ENCODE data around the gene VPS13A.
"Not testable (repeated sequence)": the region's sequence is repeated elsewhere in the genome, so short reads cannot be mapped to it uniquely, and the experiment has no call there.

Gene VPS13A

DNA sequence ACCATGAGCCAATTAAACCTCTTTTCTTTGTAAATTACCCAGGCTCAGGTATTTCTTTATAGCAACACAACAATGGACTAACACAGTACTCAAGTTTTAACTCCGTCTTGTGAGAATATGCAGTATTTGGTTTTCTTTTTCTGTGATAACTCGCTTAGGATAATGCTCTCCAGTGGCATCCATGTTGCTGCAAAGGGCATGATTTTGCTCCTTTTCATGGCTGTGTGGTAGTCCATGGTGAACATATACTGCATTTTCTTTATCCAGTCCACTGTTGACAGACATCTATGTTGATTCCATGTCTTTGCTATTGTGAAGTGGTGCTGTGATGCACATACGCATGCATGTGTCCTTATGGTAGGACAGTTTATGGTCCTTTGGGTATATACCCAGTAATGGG, 10.9 kb downstream of the VPS13A start:
- no peak for DNase-seq

DNA sequence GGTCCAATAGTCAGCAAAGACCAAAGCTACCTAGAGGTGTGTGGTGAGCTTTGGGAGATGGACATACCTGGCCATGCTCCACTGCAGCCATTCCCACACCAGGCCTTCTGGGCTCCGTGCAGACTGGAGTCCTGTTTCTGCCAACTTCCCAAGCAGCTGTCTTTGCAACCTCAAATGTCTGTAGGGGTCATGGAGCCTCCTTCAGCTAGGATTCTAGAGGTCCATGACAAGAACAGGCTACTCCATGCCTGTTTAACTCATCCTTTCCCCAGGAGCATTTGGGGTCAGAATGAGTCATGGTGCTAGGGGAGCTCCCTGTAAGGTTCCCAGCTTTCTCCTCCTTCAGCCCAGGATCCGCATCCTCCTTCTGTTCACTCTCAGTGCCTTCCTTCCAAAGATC, 17.1 kb downstream of the VPS13A start:
- DNase-seq, result no peak

DNA sequence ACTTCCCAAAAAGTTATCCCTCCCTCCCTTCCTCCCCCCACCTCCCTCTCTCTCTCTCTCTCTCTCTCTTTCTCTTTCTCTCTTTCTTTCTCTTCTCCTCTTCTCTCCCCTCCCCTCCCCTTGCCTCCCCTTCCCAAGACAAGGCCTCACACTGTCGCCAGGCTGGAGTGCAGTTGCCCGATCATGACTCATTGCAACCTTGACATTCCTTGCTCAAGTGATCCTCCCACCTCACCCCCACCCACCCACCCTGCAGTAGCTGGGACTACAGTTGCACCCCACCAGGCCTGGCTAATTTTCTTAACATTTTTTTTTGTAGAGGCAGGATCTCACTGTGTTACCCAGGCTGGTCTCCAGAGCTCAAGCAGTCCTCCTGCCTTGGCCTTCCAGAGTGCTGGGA, 32.8 kb downstream of the VPS13A start:
- DNase-seq, result no peak

DNA sequence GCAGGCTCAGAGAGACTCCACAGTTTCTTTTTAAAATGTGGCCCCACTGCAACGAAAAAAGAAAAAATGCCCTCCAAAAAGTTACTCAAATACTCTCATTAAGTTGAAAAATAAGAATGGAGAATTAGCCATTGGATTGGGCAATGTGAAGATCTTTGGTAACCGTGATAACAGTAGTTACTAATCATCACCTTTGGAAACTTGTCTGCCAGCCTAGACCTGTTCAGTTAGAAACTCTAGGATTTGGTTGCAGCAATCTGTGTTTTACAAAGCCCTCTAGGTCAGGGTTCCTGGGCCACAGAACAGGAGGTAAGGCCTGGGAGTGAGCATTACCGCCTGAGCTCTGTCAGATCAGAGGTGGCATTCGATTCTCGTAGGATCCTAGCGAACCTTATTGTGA, 34.2 kb downstream of the VPS13A start:
- no peak for DNase-seq

DNA sequence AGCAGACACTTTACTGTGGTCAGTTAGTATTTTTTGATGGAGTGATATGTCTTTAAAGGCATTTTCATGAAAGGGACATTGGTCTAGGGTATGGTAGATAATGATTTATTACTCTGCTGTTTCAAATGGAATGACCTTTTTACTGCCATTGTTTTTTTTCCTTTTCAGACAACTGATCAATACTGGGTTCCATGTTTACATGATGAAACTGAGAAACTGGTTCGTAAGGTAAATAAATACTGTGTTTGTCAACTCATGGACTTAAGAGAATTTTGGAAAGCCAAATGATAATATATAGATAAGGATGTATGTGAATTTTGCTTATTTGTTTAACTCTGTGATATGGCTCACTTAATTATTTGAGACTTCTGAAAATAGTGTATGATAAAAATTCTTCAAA, 35.5 kb downstream of the VPS13A start:
- no peak for DNase-seq

DNA sequence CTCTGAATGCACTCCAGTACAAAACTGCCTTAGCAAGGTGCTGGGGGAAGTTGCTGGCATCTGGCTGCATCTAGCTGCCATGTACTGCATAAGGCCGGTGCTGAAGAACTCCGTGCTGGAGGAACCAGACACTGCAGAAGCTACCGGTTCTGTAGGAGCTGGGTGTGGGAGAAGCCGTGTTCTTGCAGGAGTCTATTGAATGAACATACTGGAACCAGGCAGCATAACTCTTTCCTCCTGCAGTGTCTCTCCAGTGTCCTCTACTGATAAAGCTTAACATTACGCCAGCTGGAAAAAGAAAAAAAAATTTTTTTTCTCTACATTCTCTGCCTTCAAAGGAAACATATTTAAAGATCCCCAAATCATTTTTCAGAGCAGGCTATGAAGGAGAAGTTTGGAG, 38.5 kb downstream of the VPS13A start:
- no peak for DNase-seq

DNA sequence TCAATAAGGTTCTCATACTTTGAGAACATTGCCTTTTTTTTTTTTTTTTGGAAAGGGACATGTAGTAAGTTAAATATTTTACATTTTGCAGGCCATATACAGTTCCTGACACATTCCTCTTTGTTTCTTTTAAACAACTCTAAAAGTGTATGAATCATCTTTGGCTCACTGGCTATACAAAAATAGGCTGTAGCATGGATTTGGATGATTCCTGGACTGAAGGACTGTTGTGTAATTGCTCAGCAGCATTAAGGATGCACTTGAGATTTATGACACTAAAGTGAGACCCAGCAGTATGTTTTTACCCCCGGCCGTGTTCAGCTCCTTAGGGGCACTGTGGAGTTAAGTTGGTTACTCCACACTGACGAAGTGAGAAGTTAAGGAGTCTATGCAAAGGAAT, 41.3 kb downstream of the VPS13A start:
- DNase-seq, result no peak

DNA sequence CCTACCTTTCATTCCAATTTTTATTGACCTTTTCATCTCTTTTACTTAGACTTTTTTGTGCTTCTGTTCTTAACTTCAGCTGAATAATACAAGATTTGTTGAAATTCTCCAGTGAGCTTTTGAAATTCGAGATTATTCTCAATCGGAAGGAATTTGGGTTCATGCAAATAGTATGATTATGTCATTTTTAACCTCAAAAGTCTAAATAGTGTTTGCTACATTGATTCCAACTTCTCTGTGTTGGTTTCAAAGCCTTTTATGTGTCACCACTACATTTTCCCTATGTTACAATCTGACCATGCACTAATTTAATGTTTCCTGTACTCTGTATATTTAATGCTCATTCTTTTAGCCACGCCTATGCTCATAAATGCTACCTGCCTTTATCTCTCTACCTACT, 44.1 kb downstream of the VPS13A start:
- DNase-seq, result no peak

DNA sequence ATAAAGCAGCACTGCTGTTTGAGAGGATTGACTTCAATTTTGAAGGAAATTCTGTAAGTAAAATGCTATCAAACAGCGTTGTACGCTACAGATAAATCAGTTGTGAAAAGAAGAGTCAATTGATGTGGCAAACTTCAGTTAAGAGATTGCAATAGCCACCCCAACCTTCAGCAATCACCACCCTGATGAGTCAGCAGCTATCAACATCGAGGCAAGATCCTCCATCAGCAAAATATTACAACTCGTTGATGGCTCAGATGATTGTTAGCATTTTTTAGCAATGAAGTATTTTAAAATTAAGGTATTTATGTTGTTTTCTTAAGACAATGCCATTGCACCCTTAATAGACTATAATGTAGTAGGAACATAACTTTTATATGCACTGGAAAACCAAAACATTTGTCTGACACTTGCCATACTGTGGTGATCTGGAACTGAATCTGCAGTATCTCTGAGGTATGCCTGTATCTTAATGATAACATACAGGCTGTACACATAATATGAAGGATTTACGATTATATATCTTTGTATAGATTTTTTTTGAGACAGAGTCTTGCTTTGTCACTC, 47.5 kb downstream of the VPS13A start:
- DNase-seq, result peak in 1 of 2 donors; percentile 1

DNA sequence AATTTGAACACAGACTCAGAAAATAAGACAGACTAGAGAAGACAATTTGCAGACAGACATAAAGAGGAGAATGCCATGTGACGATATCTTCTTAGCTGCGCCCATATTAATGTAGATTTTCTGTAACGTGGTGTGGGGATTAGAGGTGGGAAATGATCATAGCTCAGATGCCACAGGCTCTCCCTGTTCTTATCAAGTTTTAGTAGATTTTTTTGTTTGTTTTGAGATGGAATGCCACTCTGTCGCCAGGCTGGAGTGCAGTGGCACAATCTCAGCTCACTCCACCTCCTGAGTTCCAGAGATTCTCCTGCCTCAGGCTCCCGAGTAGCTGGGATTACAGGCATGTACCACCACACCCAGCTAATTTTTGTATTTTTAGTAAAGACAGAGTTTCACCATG, 59.4 kb downstream of the VPS13A start:
- no peak for DNase-seq

DNA sequence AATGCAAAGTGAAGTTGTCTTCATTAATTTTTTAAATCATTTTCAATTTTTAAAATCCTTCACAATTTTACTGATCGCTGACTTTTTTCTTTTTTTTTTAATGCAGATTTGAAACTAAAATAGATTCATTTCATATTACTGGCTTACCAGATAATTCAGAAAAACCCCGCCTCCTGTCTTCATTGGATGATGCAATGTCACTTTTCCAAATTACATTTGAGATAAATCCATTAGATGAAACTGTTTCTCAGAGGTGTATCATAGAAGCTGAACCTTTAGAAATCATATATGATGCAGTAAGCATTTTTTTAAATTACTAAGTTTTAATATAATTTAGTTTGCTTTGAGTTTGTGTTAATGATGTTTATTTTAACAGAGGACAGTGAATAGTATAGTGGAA, 60.6 kb downstream of the VPS13A start:
- DNase-seq, result no peak

DNA sequence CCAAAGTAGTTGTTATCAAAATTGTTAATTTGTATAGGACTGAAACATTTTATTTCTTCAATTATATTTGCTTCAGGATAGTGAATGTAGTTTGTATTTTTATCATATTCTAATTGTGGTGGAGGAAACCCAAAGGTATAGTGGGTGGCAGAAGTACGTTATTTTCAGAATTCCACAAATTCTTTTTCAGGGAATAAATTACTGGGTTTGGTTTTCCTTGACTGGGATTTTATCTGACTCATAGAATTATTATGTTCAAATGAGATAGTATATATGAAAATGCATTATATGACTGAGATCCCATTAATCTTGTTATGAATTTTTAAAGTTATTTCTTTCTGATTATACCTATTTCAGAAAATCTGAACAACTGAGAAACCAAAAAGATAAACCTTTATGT, 73.7 kb downstream of the VPS13A start:
- DNase-seq, result no peak

DNA sequence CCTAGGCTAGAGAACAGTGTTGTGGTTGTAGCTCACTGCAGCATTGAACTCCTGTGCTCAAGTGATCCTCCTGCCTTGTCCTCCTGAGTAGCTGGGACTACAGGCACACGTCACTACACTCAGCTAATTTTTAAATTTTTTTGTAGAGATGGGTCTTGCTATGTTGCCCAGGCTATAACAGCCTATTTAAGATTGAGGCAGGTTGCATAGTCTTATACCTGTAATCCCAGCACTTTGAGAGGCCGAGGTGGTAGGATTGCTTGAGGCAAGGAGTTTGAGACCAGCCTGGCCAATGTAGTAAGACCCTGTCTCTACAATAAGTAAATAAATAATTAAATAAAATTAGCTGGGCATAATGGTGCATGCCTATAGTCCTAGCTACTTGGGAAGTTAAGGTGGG, 79.9 kb downstream of the VPS13A start:
- no peak for DNase-seq

DNA sequence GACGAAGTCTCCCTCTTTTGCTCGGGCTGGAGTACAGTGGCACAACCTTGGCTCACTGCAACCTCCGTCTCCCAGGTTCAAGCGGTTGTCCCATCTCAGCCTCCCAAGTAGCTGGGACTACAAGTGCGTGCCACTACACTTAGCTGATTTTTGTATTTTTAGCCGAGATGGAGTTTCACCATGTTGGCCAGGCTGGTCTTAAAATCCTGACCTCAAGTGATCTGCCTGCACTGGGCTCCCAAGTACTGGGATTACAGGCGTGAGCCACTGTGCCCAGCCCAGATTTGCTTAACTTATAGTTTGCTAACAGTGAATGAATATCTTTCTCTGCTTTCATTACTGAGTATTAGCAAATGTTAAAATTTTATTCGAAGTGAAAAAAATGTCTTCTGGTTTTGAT, 84.3 kb downstream of the VPS13A start:
- no peak for DNase-seq

DNA sequence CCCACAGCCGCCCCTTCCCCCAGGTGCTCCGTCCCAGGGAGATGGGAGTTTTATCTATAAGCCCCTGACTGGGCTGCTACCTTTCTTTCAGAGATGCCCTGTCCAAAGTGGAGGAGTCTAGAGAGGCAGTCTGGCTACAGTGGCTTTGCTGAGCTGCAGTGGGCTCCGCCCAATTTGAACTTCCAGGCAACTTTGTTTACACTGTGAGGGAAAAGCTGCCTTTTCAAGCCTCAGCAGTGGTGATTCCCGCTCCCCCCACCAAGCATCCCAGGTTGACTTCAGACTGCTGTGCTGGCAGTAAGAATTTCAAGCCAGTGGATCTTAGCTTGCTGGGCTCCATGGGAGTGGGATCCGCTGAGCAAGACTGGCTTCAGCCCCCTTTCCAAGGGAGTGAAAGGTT, 90.4 kb downstream of the VPS13A start:
- not testable (repeated sequence) for DNase-seq

DNA sequence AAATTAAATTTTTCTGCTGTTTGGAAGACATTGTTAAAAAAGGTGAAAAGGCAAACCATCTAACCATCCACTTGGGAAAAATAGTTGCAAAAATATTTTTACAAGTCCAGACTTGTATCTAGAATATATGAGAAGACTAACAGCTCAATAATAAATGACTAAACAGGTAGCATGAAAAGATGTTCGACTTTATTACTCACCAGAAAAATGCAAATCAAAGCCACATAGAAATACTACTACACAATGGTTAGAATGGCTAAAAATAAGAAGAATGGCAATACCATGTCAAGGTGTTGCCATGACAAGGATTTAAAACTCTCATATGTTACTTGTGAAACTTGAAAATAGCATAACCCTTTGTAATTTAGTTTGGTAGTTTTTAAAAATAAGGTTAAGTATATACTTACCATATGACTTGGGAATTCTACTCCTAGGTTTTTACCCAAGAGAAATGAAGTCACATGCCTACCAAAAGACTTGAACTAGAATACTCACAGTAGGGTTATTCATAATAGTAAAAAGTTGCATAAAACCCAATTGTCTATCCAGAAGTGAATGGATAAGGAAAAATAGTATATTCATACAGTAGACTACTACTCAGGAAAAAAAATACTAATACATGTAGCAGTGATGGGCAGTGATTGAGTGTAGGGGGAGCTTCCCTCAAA, 93.8 kb downstream of the VPS13A start:
- DNase-seq, result no peak

DNA sequence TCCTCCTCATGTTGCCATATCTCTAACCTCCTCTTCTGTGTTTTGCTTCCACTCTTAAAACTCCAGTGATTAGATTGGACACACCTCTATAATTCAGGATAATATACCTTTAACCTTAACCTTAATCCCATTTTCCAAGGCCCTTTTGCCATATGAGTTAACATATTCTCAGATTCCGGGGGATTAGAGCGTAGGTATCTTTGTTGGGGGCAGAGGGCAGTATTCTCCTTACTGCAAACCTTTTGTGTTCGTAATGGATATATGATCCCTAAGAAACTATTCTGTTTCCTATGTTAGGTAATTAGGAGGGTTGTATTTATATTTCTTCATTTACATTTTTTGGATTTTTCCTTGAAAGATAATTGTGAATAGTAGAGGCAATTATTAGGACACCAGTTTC, 99.5 kb downstream of the VPS13A start:
- no peak for DNase-seq

DNA sequence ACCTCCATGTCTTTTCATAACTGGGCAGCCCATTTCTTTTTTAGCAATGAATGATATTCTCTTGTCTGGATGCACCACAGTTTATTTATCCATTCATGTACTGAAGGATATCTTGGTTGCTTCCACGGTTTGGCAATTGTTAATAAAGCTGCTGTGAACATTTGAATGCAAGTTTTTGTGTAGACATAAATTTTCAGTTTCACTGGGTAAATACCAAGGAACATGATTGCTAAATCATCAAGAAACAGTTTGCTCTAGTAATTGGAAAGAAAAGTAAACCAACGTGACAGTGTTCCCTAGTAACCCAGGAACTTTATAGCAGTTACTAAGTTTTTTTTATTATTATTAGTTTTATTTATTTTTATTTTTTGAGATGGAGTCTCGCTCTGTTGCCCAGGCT, 100.4 kb downstream of the VPS13A start:
- DNase-seq, result no peak

DNA sequence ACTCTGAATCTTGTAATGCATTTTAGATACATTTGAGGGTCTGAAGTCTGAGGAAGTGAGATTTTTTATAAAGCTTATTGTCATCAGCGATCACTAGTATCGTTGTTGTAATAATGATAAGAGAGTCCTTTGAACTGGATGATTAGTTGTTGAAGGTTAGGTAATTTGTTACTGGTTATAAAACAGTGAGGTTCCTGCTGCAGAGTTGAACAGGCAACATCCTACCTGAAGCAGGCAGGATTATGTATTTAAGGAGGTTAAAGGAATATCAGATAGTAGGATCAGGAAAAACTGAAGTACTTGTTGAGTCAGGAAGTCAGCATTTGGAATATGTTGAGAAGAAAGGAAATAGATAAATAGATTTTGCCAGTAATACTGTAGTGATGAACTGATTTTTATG, 106.7 kb downstream of the VPS13A start:
- DNase-seq, result no peak

DNA sequence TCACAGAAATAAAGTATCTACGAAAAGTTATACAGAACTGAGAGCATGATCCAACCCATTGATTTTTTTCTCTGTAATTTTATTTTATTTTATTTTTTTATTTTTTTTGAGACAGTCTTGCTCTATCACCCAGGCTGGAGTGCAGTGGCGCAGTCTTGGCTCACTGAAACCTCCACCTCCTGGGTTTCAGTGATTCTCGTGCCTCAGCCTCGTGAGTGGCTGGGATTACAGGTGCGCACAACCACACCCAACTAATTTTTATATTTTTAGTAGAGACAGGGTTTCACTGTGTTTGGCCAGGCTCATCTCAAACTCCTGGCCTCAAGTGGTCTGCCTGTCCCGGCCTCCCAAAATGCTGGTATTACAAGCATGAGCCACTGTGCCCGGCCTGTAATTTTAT, 107.3 kb downstream of the VPS13A start:
- DNase-seq, result no peak

DNA sequence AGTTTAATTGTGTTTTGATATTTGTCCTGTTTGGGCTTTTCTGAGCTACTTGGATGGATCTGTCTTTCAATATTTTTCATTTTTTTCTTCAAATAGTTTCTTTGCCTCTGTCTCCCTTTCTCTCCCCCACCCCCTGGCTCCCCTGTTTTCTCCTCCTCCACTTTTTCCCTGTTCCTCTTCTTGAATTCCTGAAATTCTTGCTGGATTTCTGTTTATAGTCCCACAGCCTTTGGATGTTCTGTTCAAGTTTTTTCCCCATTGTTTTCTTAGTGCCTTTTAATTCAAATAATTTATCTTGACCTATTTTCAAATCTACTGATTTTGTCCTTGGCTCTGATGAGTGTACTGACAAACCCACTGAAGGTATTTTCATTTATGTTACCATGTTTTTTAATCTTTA, 113.0 kb downstream of the VPS13A start:
- no peak for DNase-seq

DNA sequence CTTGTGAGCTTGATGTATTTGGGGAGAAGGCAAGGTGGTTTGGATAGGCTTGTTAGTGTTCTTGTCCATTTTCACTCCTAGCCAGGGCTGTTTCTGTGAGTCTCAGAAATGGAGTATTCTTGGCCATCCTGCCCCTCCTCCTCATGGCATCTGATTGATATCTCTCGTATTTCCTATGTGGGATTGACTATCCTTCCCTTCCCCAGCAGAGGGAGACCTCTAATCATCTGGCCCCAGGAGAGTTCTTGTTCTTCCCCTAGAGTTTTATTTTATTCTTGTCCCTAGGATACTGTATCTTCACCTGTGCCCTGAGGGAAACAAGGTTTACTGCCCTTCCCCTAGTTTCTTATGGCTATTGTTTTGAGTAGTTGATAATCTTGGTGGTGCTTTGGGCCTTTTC, 114.4 kb downstream of the VPS13A start:
- DNase-seq, result no peak

DNA sequence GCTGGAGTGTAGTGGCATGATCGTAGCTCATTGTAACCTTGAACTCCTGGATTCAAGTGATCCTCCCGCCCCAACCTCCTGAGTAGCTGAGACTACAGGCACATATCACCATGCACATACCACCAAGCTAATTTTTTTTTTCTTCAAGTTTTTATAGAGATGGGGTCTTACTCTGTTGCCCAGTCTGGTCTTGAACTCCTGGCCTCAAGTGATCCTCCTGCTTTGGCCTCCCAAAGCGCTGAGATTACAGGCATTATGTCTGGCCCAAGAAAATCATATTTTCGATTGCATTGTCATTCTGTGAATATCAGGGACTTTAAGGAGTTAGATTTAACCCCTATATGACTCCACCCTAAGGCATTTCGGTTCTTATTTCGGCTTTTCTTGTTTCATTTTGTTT, 116.6 kb downstream of the VPS13A start:
- DNase-seq, result no peak

DNA sequence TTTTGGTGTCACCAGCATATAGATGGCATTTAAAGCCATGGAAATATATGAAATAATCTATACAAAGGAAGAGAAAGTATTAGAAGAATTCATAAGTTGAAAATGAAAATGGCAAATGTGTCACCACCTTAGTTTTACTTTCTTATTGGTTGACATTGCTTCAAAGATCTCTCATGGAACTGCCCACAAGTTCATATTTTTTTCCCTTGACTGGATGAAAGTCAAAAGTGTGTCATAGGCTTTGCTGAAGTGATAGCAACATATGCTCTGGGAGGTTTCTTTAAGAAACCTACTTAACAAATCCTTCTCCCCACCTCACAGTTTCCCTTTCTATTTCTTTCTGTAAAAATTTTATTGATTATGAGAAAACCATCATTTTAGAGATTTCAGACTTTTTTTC, 127.2 kb downstream of the VPS13A start:
- no peak for DNase-seq

DNA sequence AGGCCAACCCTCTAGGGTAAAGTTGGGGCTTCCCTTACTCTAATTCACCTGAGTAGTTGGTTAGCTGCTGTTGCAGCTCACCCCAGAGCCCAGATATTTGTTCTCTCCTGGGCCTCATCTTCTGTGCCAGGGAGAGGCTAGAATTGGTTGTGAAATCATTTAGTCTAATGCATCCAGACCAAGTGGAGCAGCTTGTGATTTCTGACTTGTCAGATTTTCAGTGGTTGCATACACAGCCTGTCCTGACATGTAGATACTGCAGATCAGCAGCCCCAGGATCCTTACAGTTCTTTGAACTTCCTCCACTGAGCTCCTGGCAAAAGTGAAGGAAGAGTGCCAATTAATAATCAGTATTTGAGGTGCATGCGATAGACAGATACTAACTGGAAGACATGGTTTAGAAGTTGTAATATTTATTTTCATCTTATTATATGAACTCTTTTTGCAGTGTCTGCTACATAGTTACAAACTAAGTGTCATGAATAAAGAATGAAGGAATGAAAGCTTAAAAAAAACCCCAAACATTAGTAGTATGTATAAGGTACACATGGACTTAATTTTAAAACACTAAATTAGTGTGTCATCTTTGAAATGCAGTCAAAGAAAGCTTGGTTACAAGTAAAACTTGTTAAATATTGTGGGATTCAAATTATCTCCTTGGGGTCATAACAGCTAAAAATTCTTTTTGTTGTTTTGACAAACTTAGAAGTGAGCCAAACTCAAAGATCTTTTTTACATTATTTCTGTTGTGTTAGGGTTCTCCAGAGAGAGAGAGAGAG, 128.5 kb downstream of the VPS13A start:
- no peak for DNase-seq
